COLO668 (cell line): ENCODE data around the gene OGFOD1.

Experiments used
- DNase-seq: peaks from one replicate; lab custom pipeline; 2025; ENCODE audit not compliant: unreplicated experiment; lab: John Stamatoyannopoulos, UW

The OGFOD1 gene

DNA sequence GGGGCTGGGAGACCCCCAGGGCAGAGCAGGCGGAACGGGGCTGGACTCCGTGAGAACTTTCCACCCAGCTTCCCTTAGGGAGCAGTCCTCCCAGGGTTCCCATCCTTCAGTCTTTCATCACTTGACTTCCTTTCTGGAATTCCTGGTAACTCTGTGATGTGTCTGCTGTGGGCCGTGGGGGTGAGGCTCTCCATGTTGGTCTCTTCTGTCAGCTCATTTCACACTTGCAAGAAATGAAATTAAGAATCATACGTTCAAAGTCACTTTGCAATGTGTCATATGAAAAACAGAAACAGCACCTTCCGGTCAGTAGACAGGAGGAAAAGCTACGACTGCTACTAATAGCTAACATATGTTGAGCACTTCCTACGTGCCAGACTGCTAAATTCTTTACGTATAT is 73.9 kb downstream of the OGFOD1 start:
- no peak for DNase-seq
